GM04504 (cell line): ENCODE measurements around the gene SLC25A26.

ENCODE experiments used
- DNase-seq: peaks from one replicate; pipeline ENCODE4 v3.0.0-alpha.2; 2012; ENCODE audit warnings: low read depth

SLC25A26 gene

GRCh38 chr3:66396888-66397287 lies 176.1 kb downstream of the SLC25A26 start:
- DNase-seq, result no peak

- DNase-seq, result no peak
These were observed 176.9 kb downstream of the SLC25A26 start for GRCh38 chr3:66397745-66398144.

- DNase-seq, result no peak
These were observed 177.6 kb downstream of the SLC25A26 start for GRCh38 chr3:66398228-66399025.

- no peak for DNase-seq
These were observed 178.9 kb downstream of the SLC25A26 start for GRCh38 chr3:66399529-66400232.

GRCh38 chr3:66400411-66401156 lies 179.8 kb downstream of the SLC25A26 start:
- no peak for DNase-seq

- DNase-seq, result no peak
These were observed 180.4 kb downstream of the SLC25A26 start for GRCh38 chr3:66401157-66401550.

GRCh38 chr3:66401675-66402491 lies 181.1 kb downstream of the SLC25A26 start:
- no peak for DNase-seq

GRCh38 chr3:66402596-66403290 lies 181.9 kb downstream of the SLC25A26 start:
- DNase-seq, result no peak

- DNase-seq, result no peak
These were observed 182.7 kb downstream of the SLC25A26 start for GRCh38 chr3:66403323-66403990.

GRCh38 chr3:66404197-66404596 lies 183.4 kb downstream of the SLC25A26 start:
- DNase-seq, result no peak

GRCh38 chr3:66404903-66405700 lies 184.3 kb downstream of the SLC25A26 start:
- DNase-seq, result no peak

- DNase-seq, result peak; percentile 76
These were observed 184.9 kb downstream of the SLC25A26 start for GRCh38 chr3:66405701-66406091.

GRCh38 chr3:66406163-66406562 lies 185.4 kb downstream of the SLC25A26 start:
- DNase-seq, result no peak

- no peak for DNase-seq
These were observed 186.2 kb downstream of the SLC25A26 start for GRCh38 chr3:66406831-66407610.

- no peak for DNase-seq
These were observed 186.9 kb downstream of the SLC25A26 start for GRCh38 chr3:66407611-66408218.

- no peak for DNase-seq
These were observed 189.3 kb downstream of the SLC25A26 start for GRCh38 chr3:66409771-66410754.

- no peak for DNase-seq
These were observed 190.2 kb downstream of the SLC25A26 start for GRCh38 chr3:66410976-66411375.
